ENCODE data around the gene SMG9.

- TF ChIP-seq CTCF (IDR thresholded peaks at IDR 0.05) (no peak), POLR2A (IDR thresholded peaks at IDR 0.05) (no peak)
These were observed 22.5 kb upstream of the SMG9 start for GRCh38 chr19:43777163-43777695.

Measured in right lobe of liver (tissue), 4 donors.